Cortex of kidney (tissue), 1 donor: Measurements from ENCODE around the gene SSU72.
"Not testable (repeated sequence)": the region's sequence is repeated elsewhere in the genome, so short reads cannot be mapped to it uniquely, and the experiment has no call there.

Experiments
- DNase-seq: peaks from one replicate; lab custom pipeline; 2025; lab: John Stamatoyannopoulos, UW

The SSU72 gene

DNA sequence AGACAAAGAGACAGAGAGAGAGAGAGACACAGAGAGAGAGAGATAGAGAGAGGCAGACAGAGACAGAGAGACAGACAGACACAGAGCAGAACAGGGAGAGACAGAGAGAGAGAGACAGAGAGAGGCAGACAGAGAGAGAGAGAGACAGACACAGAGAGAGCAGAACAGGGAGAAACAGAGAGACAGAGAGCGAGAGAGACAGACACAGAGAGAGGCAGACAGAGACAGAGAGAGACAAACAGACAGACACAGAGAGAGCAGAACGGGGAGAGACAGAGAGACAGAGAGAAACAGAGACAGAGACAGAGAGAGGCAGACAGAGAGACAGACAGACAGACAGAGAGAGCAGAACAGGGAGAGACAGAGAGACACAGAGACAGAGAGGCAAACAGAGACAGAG, 20.7 kb upstream of the SSU72 start:
- not testable (repeated sequence) for DNase-seq

DNA sequence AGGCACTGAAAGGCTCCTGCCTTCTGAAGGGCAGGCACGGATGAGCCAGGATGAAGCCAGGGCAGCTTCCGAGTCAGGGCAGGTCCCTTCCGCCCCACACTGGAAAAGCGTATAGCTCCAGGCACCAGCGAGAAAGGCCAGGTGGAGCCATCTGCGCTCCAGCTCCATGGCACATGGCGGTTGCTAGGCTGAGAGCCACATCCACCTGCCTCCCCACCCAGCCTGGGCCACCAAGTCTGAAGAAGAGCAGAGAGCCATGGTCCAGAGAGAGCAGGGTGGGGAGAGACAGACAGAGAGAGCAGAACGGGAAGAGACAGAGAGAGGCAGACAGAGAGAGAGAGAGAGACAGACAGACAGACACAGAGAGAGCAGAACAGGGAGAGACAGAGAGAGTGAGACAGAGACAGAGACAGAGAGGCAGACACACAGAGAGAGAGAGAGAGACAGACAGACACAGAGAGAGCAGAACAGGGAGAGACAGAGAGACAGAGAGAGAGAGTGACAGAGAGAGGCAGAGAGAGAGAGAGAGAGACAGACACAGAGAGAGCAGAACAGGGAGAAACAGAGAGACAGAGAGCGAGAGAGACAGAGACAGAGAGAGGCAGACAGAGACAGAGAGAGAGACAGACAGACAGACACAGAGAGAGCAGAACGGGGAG, 20.1 kb upstream of the SSU72 start:
- no peak for DNase-seq

GRCh38 chr1:1593834-1594601, 19.4 kb upstream of the SSU72 start:
- no peak for DNase-seq

GRCh38 chr1:1591452-1591851, 16.8 kb upstream of the SSU72 start:
- no peak for DNase-seq

DNA sequence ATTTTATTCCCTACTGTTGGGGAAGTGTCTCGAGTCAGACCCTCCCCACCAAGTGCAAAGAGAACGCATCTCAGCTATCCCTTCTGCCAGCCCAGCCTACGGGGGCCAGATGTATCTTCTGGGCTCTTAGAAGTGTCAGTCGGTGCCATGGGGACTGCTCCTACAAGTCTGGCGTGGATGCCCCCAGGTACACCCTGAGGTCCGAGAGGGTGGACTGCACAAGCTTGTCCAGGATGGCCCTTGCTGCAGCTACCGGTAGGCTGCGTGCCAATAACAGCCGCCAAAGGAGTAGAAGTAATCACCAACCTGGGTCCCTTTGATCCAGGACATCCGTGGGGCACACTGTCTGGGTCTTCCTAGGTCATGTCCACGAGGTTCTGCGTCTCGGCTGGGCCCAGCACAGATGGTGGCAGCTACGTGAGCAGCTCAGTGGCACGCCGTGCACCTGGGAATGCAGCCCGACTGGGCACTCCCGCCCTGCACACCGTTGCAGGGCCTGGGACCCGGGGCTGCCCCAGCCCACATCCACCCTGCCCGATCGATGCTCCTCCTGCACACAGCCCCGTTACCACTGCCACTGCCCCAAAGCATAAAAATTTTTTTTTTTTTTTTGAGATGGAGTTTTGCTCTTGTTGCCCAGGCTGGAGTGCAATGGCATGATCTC, 8.8 kb upstream of the SSU72 start:
- DNase-seq, result no peak

DNA sequence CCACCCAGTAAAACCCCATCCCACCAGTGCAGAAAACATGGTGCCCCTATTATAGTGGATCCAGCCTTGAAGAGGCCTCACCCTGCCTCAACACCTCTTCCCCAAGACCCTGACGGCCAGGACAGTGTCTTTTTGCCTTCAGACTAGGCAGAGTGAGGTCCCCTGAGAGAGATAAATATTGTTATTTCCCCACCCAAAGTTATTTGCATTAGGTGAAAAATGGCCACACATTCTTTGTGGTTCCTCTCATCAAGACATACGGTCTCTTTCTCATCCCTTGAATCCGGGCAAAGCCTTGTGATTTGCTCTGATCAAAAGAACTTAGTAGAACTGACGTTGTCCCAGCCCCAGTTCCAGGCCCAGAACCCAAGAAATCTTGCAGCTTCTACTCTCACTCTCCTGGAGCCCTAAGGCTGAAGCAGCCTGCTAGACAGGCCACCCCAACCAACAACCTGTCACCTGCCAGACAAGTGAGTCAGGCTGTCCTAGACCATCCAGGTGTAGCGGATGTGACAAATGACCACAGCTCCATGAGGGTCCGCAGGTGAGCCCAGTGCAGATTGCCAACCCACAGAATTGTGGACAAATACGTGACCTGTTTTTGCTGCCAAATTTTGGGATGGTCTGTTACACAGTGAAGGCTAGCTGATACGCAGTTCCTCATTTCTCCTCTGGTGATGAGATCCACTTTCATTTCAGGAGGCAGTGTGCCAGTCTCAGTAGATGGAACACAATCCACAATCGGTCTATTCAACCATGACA, 8.1 kb upstream of the SSU72 start:
- DNase-seq, result no peak

DNA sequence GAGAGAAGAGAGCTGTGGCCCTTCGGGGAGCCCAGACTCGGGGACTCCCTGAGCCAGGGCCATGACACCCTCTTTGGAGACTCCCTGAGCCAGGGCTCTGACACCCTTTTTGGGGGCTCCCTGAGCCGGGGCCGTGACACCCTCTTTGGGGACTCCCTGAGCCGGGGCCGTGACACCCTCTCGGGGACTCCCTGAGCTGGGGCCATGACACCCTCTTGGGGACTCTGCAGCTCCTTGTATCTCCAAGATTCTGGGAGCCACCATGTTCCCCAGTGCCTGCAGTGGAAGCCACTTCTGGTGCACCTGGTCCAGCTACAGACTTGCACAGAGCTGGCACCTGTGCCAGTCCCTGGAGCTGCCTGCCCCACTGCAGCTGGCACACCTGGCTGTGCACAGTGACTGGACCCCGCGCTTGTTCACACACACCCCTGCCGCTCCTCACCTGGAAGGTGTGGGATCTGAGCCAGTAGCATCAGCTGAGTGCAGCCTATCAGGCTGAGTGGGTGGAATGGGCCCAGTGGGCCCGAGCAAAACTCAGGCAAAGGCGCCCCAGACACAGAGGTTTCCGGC, 3.8 kb upstream of the SSU72 start:
- DNase-seq, result no peak

- DNase-seq, result no peak
These were observed 2.8 kb upstream of the SSU72 start for GRCh38 chr1:1577367-1578011.

GRCh38 chr1:1573843-1574720, 581 bp downstream of the SSU72 start:
- DNase-seq, result no peak

DNA sequence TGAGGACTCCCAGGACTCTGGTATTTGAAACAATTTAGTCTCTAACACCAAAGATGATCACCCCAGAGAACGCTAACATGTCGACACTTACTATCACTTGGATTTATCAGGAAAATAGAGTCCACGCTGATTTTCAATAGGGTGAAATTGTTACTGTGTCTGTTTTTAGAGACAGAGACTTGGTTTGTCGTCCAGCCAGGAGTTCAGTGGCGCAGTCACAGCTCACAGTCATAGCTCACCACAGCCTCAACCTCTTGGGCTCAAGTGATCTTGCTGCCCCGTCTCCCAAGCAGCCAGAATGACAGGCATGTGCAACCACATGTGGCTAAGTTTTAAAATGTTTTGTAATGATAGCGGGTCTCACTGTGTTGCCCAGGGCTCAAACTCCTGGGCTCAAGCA, 5.3 kb downstream of the SSU72 start:
- no peak for DNase-seq

GRCh38 chr1:1567891-1568291, 6.8 kb downstream of the SSU72 start:
- DNase-seq, result no peak

DNA sequence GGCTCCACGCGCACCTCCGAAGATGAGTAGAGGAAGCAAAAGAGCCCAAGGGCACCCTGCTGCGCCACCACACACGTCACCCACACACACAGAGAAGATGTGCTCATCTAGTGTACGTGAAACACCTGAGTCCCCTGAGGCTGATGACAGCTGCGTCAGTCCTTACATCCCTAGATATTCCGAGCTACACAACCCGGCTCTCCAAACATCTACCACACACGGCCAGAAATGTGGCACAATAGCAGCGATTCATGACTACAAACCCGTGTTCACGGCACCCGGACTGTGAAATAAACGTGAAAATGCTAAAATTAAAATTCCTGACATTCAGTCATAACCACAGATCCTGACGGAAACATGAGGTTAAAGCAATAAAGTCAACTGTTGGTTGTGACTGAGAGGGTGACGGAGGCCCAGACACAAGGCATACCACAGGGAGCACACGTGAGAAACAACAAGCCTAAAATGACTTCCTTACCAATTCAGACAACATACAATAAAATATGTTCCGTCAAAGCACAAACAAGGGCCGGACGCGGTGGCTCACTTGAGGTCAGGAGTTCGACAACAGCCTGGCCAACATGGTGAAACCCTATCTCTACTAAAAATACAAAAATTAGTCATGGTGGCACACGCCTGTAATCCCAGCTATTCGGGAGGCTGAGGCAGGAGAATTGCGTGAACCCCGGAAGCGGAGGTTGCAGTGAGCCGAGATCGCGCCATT, 7.3 kb downstream of the SSU72 start:
- DNase-seq, result no peak

DNA sequence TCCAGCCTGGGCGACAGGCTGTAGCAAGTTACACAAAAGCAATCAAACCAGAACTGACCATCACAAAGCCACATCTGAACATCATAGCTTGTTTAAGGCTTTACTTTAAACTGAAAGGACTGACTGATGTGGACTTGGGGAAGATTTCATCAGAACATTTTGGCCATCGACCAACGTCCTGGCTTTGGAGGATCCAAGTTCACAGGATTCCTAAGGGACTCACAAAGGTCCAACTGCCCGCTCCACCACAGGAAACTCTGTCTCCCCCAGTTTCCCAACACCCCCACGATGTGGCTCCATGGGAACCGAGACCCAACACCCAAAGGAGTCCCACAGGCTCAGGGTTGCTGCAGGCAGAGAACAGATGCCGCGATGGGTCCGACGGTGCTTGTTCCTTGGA, 9.3 kb downstream of the SSU72 start:
- no peak for DNase-seq

- no peak for DNase-seq
These were observed 10.4 kb downstream of the SSU72 start for GRCh38 chr1:1564268-1564667.

DNA sequence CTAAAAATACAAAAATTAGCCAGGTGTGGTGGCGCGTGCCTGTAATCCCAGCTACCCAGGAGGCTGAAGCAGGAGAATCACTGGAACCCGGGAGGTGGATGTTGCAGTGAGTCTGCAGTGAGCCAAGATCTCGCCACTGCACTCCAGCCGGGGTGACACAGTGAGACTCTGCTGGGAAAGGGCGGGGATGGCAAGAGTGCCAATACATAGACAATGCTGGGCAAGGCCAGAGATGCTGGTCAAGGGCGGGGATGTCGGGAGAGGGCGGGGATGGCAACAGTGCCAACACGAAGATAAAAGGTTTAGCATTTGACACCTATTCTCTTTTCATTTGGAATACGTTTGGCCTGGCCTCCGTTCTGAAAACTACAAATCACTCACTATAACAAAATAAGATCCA, 11.0 kb downstream of the SSU72 start:
- DNase-seq, result no peak

- no peak for DNase-seq
These were observed 12.0 kb downstream of the SSU72 start for GRCh38 chr1:1562556-1563195.

- DNase-seq, result no peak
These were observed 12.7 kb downstream of the SSU72 start for GRCh38 chr1:1561801-1562470.

DNA sequence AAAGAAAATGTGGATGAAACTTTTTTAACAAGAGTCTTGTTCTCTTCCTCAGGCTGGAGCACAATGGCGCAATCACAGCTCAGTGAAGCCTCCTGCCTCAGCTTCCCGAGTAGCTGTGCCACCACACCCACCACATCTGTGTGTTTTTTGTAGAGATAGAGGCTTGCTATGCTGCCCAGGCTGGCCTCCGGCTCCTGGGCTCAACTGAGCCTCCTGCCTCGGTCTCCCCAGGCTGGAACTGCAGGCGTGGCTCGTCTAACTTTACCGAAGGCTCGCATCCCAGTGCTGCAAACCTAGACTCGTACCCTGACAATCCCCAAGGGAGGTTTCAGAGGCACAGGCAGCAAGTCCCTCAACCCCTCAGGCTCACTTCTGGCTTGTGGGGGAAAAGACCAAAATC, 14.5 kb downstream of the SSU72 start:
- DNase-seq, result no peak

GRCh38 chr1:1559066-1559465, 15.6 kb downstream of the SSU72 start:
- DNase-seq, result no peak
